Measurements from ENCODE around the gene NPM1.

DNA sequence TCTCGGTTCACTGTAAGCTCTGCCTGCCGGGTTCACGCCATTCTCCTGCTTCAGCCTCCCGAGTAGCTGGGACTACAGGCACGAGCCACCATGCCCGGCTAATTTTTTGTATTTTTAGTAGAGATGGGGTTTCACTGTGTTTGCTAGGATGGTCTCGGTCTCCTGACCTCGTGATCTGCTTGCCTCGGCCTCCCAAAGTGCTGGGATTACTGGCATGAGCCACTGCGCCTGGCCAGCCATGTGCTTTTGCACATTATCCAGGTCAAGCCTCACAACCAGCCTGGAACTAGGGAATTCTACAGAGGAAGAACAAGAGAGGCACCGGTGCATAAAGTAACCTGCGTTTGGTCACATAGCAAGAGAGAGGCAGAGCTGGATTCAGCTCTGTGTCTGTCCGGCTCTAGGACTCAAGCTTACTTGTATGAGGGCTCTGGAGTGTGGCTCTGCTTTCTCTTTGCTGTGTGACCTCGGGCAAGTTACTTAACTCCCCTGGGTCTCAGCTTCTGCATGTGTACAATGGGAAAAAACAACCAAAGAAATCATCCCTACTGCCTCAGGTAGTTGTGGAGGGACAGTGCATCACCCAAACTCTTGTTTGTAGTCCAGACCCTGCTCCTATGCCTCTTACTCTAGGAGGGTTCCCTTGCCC lies 38.1 kb downstream of the NPM1 start:
- TF ChIP-seq, protein P1, sequence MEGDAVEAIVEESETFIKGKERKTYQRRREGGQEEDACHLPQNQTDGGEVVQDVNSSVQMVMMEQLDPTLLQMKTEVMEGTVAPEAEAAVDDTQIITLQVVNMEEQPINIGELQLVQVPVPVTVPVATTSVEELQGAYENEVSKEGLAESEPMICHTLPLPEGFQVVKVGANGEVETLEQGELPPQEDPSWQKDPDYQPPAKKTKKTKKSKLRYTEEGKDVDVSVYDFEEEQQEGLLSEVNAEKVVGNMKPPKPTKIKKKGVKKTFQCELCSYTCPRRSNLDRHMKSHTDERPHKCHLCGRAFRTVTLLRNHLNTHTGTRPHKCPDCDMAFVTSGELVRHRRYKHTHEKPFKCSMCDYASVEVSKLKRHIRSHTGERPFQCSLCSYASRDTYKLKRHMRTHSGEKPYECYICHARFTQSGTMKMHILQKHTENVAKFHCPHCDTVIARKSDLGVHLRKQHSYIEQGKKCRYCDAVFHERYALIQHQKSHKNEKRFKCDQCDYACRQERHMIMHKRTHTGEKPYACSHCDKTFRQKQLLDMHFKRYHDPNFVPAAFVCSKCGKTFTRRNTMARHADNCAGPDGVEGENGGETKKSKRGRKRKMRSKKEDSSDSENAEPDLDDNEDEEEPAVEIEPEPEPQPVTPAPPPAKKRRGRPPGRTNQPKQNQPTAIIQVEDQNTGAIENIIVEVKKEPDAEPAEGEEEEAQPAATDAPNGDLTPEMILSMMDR (IDR thresholded peaks at IDR 0.05), result no peak
- no peak for TF ChIP-seq ZFX (IDR thresholded peaks at IDR 0.05; ENCODE audit: borderline replicate concordance)
